Tongue (tissue), 2 donors: ENCODE data around the gene SLC13A5. TPM values are rescaled to one million over a fixed set of nuclear protein-coding genes. Genes with fewer than 3 reads are reported as not detected.
A peak's percentile ranks its signal among the peaks of the same experiment; 100 is the strongest.
"Not testable (repeated sequence)": the region's sequence is repeated elsewhere in the genome, so short reads cannot be mapped to it uniquely, and the experiment has no call there.

Source experiments
- DNase-seq: peaks from one replicate; pipeline ENCODE4 v3.0.0-alpha.2; 2015
- total RNA-seq: library from RNA; depleted of rRNA; stranded (reverse); fragments of >200 nt; gene quantifications from one replicate; pipeline ENCODE4 v1.2.3, GENCODE V29; 2014

SLC13A5 gene
- total RNA-seq, 1 donor from 2014 or later, result not detected

DNA sequence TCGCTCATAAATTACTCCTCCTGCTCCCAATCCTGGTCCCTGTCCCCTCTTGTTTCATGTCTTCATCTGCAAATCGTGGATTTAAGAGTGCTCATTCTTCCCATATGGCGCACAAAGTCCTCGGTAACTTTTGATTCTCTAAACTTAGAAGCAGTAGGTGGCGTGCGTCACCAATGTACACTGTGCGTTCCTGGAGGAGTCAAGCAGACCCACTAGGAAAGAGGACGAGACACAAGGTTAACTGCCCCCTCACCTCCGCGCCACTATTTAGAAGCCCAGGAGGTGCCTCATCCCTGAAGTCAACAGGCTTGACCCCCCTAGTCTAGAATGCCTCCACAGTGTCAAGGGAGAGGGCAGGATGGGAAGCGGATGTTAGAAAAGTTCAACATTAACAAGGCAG, 2.9 kb downstream of the SLC13A5 start:
- DNase-seq, result no peak

DNA sequence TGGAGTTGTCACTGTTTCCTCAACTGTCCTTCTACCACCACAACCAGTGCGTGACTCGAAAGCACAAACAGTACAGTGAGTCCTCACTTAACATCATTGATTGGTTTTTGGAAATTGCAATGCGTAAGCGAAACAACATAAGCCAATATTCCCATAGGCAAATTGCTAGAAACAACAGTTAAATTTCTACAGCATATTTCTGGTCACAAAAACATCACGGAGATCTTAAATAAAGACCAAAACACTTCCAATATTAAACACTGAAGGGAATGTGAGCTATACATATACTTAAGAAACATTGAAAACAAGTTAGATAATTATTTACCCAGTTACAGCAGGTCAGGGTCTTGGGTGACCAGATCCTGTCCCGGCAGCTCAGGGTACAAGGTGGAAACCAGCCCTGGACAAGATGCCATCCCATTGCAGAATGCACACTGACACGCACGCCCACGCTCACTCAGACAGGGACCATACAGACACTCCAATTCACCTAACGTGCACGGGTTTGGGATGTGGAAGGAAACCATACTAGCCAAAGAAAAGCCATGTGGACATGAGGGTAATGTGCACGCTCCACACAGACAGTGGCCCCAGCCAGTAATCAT, 4.7 kb downstream of the SLC13A5 start:
- DNase-seq, result no peak

DNA sequence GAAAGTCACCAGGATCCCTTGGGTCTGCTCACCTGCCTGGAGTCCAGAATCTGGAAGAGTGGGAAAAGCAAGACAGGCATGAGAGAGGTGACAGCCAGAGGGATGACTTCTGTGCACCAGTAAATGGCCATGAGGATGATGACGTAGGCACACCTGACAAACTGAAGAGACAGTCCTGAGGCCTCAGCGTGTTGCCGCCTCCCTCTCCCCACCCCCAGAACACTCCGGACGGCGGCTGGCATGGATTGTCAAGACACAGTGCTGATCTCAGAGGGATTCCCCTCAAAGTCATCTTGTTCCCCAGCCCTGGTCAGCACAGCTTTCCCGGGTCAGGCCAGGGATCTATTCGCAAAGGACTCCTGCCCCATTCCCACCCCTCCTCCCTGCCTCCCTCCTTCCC, 6.2 kb downstream of the SLC13A5 start:
- no peak for DNase-seq

DNA sequence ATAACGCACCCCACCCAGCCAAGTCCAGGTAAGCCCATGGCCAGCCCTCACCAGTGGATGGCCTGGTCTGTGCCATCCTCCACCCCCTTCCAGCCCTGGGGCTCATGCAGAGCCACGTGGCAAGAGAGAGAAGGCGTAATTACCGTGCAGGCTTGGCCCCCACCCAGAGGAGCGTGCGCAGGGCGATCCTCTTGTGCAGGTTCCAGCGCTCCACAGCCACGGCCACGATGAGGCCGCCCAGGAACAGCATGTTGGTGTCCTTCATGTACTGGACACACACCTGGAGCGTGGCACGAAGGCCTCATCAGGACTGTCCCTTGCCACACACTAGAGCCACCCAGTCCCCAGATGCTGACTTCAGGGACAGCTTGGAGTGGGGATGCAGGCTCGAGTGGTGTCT, 6.7 kb downstream of the SLC13A5 start:
- DNase-seq, result no peak

DNA sequence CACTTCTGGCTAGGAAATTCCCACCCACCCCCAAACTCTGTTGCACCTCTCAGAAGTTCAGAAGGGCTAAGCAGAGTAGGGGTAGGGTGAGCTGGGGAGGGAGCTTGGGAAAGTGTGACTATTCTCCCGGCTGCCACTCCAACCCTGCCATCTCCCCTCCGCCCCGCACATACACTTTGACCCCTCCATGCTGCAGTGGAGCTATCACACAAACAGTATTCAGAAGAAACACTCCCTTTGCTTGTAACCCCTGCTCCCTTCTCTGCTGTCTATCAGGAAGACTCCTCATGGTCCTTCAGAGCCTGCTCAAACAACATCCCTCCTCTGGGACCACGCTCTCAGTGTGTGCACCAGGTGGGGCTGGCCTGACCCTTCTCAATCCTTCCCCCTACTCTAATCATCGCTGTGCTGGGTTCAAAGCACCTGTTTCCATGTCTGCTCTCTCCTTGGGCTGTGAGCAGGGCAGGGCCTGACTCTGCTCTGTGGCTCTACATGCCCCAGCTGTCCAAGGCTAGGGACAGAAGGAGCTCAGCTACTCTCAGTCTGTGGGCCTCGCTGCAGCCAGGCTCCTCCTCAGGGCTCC, 8.6 kb downstream of the SLC13A5 start:
- no peak for DNase-seq

DNA sequence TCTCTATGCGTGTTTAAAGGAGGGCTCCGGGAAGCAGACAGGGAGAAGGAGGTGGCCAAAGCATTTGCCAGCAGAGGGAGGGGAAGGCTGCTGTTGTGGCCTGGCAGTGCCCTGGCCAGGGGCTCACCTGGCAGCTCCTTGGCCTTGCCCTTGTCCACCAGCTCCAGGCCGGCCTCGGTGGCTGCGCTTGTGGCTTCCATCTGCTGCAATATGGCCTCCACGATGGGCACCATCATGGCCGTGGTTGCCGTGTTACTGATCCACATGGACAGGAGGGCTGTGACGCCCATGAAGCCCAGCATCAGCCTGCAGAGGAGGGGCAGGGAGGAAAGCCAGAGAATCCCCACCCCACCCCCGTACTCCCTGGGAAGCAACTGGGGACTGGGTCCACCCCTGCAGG, 9.4 kb downstream of the SLC13A5 start:
- DNase-seq, result no peak

DNA sequence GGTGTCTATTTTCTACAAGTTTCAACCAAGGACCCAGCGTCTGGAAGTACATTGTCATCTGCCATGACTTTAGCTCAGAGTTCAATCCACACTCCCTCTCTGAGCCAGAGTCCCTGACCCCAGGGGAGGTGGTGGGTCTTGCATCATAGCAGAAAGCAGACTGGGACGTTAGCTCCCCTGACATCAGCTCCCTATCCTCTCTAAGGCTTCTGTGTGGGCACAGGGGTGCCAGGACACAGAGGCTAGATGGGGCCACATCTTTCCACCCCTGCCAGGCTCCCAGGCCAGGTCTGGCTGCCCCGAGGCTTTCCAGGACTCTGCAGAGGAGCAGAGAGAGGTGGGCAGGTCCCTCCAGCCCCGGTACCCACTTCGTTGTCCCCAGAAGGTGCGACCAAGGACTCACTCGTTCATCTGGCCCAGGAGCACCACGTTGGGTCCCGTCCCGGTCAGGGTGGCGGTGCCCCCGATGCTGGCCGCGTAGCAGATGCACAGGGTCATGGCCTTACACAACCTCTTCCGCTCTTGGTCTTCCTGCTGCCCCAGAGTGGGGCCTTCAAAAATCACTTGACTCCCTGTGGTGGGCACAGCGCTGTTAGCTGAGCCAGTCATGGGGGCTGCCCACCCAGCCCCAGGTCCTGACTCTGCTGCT, 10.5 kb downstream of the SLC13A5 start:
- DNase-seq, result no peak

DNA sequence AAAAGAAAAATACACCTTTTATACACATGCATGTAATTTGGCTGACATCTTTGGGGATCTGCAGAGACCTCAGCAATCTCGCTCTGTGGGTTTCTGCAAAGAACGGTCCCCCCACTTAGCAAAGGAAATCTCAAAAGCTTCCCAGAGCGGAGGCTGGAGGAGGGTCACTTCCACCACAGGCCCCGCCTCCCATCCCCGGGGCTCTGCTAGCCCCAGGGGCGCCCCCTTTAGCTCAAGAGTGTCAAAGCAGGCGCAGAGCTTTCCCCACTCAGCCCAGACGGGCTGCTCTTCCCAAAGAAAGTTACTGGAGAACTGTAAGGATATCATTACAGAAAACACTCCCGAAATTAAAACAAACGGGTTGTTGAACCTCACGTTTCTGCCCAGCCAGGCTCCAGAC, 11.4 kb downstream of the SLC13A5 start:
- DNase-seq, result peak; percentile 33

DNA sequence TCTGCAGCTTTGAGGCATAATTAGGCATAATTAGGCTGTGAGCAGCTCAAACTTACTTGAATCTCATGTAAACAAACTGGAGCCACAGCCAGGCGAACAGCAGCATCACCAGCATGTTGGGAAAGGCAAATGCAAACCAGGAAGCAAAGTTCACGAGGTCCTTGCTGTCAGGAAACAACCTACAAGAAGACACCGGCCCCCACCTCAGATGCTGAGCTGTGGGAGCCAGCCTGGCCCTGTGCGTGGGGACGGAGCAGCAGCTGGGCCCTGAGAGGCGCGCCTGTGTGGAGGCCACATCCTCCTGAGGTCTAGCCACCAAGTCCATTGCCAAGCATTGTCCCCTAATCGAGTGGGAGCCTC, 12.2 kb downstream of the SLC13A5 start:
- DNase-seq, result no peak

DNA sequence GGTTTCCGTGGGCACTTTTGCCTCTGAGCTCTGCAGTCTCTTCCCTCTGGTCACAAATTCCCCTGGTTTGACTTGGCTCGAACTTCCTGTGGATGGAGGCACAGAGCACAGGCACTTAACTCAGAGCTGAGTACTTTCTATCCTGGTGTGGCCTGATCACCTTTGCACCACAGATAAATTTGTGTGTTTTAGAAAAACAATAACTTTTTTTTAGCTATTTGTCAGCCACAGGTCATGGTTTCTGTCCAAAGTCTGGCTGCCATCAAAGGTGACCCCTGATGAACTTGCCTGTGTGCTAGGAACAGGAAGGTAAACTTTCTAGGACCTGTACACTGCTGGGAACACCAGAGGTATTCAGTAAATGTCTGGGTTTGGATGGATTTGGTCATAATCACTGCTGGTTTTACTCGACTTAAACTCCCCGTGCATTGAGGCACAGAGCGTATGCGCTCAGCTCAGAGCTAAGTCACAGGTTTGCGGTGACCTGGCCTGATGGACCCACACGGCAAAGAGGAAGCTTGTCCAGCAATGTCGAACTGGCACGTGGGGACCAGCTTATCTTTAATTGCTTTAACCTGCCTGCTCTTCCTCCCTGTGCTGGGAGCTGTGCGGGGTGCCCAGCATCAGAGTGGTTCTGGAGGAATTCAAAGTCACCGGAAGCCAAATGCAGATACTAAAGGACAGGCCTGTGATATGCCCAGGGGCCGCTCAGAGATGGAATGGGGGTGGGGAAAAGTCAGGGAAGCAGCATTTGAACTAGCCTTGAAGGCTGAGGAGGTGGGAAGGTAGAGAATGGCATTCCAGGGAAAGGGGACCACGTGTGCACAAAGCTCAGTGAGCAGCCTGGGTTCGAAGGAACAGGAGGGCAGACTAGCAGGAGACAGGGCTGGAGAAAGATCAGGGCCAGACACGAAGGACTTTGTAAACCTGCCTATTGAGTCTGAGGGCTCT, 12.9 kb downstream of the SLC13A5 start:
- DNase-seq, result no peak

DNA sequence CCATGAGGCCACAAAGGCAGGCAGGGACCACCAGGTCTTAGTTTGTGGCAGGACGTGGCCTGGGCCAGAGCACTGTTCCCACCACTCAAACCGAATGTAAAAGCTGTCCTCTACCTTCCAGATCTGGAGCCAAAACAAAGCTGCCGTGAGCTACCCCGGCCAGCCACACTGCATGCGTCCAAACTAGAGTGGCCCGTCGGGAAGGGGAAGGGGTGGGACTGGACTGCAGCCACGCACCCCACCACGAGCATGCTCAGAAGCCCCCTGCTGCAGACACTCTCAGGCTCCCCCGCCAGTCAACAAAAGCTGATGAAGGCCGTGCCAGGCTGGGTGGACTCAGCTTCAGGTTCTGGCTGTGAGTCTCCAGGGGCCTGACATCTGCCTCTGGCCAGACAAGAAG, 15.2 kb downstream of the SLC13A5 start:
- DNase-seq, result no peak

DNA sequence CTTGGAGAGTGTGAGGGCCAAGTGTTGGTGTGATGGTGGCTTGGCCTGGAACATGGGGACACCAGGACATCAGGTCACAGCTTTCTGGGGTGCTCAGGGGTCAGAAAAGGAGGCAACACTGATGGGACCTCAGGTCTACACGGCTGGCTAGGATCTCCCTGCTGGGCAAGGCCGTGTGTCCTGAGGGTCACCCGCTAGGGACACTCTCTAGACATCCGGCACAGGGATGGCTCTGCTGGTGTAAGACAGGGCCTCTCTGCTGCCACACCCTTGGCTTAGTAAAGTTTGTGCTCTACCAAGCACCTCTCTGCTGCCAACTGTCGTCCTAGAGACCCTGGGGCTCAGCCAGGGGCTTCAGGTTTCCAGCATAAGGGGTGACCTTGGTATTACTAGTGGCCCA, 16.3 kb downstream of the SLC13A5 start:
- DNase-seq, result no peak

DNA sequence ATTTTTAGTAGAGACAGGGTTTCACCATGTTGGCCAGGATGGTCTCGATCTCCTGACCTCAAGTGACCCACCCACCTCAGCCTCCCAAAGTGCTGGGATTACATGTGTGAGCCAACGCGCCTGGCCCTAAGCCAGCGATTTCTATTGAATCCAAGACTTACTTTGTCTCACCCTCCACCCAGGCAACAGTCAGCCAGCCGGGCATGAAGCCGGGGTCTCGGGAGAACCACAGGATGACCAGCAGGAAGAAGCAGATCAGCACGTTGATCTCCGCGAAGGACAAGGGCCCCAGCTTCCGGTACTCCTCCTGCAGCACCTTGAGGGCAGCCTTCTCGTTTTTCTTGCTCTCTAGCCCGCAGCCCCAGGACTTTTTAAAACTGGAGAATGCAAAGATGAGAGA, 17.6 kb downstream of the SLC13A5 start:
- DNase-seq, result no peak

DNA sequence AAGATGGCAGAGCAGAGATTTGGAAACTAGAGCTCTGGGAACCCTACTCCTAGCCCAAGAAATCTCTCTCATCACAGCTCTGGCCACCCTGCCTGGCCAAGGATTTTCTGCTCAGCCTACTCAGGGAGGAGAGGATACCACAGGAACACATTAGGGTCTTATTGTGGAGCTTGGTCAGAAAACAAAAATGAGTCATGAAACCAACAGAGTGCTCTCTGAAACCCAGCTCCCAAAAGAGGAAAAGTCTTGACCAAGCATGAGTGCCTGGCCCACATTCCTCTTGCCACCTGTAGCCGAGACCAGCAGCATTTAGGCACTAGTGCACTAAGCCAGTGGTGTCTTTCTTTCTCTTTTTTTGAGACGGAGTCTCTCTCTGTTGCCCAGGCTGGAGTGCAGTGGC, 18.1 kb downstream of the SLC13A5 start:
- DNase-seq, result no peak

DNA sequence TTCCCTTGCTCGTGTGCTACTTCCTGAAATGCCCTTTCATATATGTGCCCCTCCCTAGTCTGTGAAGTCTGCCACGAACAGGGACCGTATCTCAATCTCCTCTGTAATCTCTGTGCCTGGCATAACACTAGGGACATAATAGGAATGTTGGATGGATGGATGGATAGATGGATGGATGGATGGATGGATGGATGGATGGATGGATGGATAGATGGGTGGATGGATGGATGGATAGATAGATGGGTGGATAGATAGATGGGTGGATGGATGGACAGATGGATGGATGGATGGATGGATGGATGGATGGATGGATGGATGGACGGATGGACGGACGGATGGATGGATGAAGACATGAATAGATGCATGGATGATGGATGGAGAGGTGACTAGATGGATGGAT, 21.2 kb downstream of the SLC13A5 start:
- DNase-seq, result not testable (repeated sequence)

DNA sequence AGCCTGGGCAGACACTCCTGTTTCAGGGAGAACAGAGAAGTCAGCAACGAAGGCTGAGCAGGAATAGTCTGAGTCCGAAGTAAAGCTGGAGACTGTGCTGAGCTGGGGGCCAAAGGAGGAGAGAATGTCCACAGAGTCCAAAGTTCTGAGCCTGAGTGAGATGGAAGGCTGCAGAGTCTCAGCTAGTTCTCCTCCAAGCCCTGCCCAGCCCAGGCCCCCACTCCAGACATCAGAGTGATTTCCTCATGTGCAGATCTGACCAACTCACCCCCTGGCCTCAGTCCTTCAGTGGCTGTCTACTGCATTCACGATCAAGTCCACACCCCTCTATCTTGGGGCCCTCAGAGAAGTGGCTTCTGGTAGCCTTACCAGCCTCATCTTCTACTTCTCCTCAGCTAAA, 21.6 kb downstream of the SLC13A5 start:
- DNase-seq, result no peak

DNA sequence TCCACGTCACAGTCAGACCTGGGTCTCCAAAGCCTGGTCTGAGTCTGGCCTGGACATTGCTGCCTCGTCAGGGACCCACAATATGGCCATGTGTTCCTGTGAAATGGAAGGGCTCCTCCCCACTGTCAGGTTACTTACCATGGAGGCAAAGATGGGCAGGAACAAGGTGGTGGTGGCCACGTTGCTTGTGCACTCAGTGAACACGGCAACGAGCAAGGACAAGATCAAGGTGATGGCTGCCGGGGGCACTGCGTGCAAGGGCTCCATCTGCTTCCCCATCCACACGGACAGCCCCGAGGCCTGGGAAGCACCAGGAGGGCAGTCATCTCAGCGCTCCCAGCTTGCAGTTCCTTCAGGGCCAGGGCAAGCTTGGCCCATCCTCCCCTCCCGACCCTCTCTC, 22.5 kb downstream of the SLC13A5 start:
- DNase-seq, result no peak

DNA sequence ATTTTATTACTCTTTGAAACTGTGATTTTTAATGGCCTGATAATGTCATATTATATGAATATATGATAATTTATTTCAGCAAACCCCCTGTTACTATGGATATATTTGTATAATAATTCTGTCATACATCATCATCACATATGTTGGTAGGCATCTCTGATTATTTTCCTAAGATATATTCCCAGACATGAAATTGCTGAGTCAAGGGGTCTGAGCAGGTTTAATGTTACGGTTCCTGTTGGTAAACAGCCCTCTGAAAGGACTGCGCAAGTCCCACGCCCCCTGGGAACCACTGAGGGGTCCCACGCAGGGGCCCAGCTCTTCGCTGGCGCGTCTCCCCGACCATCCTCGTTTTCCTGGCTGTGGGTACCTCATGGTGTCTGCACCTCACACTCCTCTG, 24.2 kb downstream of the SLC13A5 start:
- DNase-seq, result no peak

DNA sequence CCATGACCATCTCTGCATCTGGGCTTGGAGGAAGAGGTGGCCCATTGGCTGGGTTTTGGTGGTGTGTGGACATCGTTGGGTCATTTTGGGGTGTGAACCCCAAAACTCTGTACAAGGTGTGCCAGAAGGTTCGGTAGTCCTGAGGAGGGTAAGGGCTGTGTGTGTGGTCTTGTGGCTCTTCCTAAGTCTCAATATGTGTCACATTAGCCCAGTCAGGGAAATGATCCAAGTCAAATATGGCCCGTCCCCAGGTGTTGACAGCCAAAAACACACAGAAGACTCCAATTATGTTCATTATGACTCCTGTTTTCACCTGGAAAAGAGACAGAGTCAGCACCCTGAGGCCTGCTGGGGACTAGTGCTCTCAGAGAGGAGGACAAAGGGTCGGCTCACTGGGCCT, 27.1 kb downstream of the SLC13A5 start:
- DNase-seq, result no peak

DNA sequence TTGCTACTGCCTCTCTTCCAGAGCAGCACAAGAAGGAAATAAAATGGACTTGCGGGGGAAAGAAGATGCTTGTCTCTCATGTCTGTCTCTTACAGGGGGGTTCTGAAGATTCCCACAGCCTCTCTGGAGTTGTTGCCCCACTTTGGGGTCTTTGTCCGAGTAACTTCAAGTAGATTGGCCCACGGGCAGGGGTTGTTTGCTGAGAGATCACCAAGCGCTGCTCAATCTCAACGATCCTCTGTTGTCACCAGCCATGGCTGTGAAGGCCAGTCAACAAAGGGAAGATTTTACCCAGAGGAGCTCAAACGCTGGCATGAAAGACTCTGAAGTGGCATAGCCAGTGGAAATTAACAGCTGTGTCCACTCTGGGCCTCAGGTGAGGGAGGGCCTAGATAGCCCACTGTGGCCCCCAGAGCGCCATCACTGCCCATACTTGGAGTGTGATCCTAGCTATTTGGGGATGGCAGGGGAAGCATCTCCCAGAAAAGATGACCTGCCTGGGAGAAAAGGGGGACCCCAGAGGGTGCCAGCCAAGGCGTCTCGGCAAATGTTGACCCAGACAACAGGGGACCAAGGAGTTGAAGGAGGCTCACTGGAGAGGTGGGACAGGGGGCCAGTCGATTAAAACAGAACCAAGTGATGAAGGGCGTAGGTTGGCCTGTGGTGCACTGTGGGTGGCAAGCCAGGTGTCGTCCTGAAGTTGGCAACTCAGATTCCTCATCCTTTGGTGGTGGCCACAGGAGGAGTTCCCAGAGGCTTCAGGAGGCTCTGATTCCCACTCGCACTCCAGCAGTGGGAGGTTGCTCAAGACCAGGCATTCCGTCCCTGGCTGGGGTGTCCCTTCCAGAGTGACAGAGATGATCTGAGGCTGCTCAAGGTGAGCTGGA, 28.0 kb downstream of the SLC13A5 start:
- no peak for DNase-seq

DNA sequence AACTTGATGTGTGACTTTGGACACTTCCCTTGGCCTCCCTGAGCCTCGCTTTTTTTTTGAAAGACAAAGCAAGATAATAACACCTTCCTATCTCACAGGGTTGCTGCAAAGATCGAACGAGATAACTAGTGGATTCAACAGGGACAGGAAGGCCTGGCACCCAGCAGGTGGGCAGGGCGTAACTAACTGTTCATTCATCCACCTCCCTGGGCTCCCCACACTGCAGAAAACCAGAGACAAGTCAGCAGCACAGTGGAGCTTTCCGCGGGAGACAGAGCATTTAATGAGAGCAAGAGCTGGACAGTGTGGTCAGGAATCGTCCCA, 28.7 kb downstream of the SLC13A5 start:
- no peak for DNase-seq

DNA sequence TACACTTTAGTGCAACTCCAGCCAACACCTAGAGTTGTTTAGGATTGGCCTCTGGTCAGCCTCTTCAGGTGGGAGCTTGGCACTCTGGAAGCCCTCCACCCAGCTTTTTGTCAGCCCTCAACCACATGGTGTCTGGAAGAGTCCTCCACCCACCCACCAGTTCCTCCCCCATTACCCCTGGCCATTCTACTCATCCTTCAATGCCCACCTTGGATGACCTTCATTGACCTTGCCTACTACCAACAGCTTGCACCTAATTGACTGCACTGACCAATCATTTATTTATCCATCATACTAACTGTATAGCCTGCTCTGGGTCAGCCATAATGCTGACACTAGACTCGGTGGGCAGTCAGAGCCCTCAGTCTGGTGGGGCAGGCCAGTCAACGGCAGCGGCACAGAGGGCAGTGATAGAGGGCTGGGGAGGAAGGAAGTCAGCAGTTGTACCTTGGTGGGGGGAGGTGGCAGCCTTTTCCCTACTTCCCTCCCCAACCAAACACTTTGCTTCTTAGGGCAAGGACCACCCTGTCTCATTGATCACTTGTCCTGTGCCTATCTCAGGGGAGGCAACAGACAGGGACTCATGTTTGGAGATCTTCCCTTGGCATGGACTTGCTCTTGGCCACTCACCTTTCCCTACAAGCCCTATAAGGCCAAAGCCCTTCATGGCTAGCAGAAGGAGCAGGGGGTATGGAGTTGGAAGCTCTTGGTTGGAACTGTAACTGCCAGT, 29.3 kb downstream of the SLC13A5 start:
- DNase-seq, result no peak
